Measurements from ENCODE around the gene SETD2. TPM values are rescaled to one million over a fixed set of nuclear protein-coding genes. Genes with fewer than 3 reads are reported as not detected.

SETD2 gene
- total and polyA plus RNA-seq, 2 of the 8 experiments (the other 6 are each of a cell fraction or from before 2014, with no cell fraction given), result 15.7 to 46.3 TPM

DNA sequence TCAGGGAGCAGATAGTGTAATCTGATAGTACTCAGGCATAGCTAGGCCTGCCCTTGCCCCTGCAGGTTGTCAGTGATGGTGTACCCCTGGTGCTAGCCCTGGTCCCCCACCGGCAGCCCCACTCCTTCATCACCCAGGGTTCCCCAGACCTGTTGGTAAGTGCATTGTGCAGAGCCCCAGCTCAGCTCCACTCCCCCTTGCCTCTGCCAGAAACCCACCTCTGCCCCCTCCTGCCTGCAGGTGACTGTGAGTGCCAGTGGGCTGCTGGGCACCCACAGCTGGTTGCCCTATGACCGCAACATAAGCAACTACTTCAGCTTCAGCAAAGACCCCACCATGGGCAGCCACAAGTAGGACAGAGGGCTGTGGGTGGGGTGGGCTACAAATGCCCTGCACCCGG lies 156.9 kb downstream of the SETD2 start (continued):
- TF ChIP-seq, protein P1, sequence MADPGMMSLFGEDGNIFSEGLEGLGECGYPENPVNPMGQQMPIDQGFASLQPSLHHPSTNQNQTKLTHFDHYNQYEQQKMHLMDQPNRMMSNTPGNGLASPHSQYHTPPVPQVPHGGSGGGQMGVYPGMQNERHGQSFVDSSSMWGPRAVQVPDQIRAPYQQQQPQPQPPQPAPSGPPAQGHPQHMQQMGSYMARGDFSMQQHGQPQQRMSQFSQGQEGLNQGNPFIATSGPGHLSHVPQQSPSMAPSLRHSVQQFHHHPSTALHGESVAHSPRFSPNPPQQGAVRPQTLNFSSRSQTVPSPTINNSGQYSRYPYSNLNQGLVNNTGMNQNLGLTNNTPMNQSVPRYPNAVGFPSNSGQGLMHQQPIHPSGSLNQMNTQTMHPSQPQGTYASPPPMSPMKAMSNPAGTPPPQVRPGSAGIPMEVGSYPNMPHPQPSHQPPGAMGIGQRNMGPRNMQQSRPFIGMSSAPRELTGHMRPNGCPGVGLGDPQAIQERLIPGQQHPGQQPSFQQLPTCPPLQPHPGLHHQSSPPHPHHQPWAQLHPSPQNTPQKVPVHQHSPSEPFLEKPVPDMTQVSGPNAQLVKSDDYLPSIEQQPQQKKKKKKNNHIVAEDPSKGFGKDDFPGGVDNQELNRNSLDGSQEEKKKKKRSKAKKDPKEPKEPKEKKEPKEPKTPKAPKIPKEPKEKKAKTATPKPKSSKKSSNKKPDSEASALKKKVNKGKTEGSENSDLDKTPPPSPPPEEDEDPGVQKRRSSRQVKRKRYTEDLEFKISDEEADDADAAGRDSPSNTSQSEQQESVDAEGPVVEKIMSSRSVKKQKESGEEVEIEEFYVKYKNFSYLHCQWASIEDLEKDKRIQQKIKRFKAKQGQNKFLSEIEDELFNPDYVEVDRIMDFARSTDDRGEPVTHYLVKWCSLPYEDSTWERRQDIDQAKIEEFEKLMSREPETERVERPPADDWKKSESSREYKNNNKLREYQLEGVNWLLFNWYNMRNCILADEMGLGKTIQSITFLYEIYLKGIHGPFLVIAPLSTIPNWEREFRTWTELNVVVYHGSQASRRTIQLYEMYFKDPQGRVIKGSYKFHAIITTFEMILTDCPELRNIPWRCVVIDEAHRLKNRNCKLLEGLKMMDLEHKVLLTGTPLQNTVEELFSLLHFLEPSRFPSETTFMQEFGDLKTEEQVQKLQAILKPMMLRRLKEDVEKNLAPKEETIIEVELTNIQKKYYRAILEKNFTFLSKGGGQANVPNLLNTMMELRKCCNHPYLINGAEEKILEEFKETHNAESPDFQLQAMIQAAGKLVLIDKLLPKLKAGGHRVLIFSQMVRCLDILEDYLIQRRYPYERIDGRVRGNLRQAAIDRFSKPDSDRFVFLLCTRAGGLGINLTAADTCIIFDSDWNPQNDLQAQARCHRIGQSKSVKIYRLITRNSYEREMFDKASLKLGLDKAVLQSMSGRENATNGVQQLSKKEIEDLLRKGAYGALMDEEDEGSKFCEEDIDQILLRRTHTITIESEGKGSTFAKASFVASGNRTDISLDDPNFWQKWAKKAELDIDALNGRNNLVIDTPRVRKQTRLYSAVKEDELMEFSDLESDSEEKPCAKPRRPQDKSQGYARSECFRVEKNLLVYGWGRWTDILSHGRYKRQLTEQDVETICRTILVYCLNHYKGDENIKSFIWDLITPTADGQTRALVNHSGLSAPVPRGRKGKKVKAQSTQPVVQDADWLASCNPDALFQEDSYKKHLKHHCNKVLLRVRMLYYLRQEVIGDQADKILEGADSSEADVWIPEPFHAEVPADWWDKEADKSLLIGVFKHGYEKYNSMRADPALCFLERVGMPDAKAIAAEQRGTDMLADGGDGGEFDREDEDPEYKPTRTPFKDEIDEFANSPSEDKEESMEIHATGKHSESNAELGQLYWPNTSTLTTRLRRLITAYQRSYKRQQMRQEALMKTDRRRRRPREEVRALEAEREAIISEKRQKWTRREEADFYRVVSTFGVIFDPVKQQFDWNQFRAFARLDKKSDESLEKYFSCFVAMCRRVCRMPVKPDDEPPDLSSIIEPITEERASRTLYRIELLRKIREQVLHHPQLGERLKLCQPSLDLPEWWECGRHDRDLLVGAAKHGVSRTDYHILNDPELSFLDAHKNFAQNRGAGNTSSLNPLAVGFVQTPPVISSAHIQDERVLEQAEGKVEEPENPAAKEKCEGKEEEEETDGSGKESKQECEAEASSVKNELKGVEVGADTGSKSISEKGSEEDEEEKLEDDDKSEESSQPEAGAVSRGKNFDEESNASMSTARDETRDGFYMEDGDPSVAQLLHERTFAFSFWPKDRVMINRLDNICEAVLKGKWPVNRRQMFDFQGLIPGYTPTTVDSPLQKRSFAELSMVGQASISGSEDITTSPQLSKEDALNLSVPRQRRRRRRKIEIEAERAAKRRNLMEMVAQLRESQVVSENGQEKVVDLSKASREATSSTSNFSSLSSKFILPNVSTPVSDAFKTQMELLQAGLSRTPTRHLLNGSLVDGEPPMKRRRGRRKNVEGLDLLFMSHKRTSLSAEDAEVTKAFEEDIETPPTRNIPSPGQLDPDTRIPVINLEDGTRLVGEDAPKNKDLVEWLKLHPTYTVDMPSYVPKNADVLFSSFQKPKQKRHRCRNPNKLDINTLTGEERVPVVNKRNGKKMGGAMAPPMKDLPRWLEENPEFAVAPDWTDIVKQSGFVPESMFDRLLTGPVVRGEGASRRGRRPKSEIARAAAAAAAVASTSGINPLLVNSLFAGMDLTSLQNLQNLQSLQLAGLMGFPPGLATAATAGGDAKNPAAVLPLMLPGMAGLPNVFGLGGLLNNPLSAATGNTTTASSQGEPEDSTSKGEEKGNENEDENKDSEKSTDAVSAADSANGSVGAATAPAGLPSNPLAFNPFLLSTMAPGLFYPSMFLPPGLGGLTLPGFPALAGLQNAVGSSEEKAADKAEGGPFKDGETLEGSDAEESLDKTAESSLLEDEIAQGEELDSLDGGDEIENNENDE (IDR thresholded peaks at IDR 0.05; ENCODE audit: insufficient replicate concordance, low read length), result no peak

Data from H1 (cell line).